ENCODE measurements around the gene CDKN2AIPNL. TPM values are rescaled to one million over a fixed set of nuclear protein-coding genes. Genes with fewer than 3 reads are reported as not detected.

The CDKN2AIPNL gene
- total and polyA plus RNA-seq, 2 of the 8 experiments (the other 6 are each of a cell fraction or from before 2014, with no cell fraction given): 40.0 to 56.3 TPM

- 81% methylated on average over 7 of the region's 7 CpGs; no CpG with 5 or more reads in 1 of the 2 experiments for WGBS, 2 experiments (ENCODE audit: extremely low coverage in 1 of 2, insufficient coverage in 1 of 2, insufficient read length in 1 of 2, insufficient replicate concordance in 2 of 2, low coverage in 1 of 2, low lambda C conversion rate in 2 of 2, missing lambda C conversion rate in 1 of 2)
Observed at GRCh38 chr5:134439210-134439654, 27.6 kb upstream of the CDKN2AIPNL start.

More at GRCh38 chr5:134439210-134439654, 27.6 kb upstream of the CDKN2AIPNL start:
- Histone ChIP-seq H2BK12ac (ENCODE audit: low read depth, low read length) (peak overlapping the region; percentile 68), H3K9me3 (ENCODE audit: insufficient read depth in 2 of 2, low read depth in 1 of 2, low read length in 1 of 2) (no peaks in the 10 kb centered on the region), H4K5ac (ENCODE audit: insufficient read length, low read depth, low read length) (no peak overlapping the region), H4K8ac (ENCODE audit: extremely low read depth, insufficient read depth, low read length) (no peak overlapping the region), H2AFZ (ENCODE audit: low read length) (no peak overlapping the region), H2BK120ac (replicated peaks; ENCODE audit: low read depth, low read length) (no peak overlapping the region), H3K4me3 (ENCODE audit: extremely low read depth in 1 of 4, insufficient read depth in 2 of 4, low read depth in 3 of 4, low read length in 4 of 4) (no peak overlapping the region), H3K14ac (ENCODE audit: insufficient read length) (no peak overlapping the region), H3K4ac (replicated peaks; ENCODE audit: insufficient read length, low read depth, low read length) (no peak overlapping the region), H4K20me1 (replicated peaks in 1 of 2; ENCODE audit: control insufficient read depth in 1 of 2, insufficient read depth in 2 of 2, low read length in 2 of 2) (peaks cover 0 to 3% of the 10 kb centered on the region in 2 experiments), H3K79me2 (ENCODE audit: control insufficient read depth in 1 of 2, insufficient read depth in 2 of 2, low read length in 2 of 2) (no peaks in the 10 kb centered on the region), H3K36me3 (ENCODE audit: control insufficient read depth in 2 of 4, insufficient read depth in 4 of 4, low read length in 3 of 4) (0 out of 8 replicates have a peak, but pooled peaks cover 0 to 3% (median 0%) of the 10 kb centered on the region in 4 experiments), H4K91ac (replicated peaks; ENCODE audit: insufficient read length, low read length) (no peak overlapping the region), H3K23me2 (ENCODE audit: low read depth, low read length) (no peaks in the 10 kb centered on the region), H2BK15ac (ENCODE audit: low read length) (no peak overlapping the region), H2BK5ac (ENCODE audit: low read depth, low read length) (peak overlapping the region; percentile 66), H3K27ac (ENCODE audit: low read depth, low read length) (no peak overlapping the region), H3K4me1 (replicated peaks in 1 of 4; ENCODE audit: control insufficient read depth in 3 of 4, insufficient read depth in 4 of 4, low read length in 3 of 4) (peaks cover 0 to 7% (median 4%) of the 10 kb centered on the region in 4 experiments; a peak in 2 of 7 replicates), H3K4me2 (ENCODE audit: insufficient read depth in 1 of 2, low read depth in 2 of 2, low read length in 2 of 2) (no peak overlapping the region), H3K23ac (ENCODE audit: insufficient read length) (no peak overlapping the region), H3K27me3 (replicated peaks in 1 of 4; ENCODE audit: control insufficient read depth in 3 of 4, extremely low read depth in 1 of 4, insufficient read depth in 3 of 4, low read length in 3 of 4) (no peaks in the 10 kb centered on the region), H3K18ac (ENCODE audit: extremely low read depth, low read length) (no peak overlapping the region), H3K9ac (replicated peaks in 1 of 4; ENCODE audit: extremely low read depth in 1 of 4, low read depth in 3 of 4, low read length in 3 of 4) (no peak overlapping the region; a peak in 1 of 7 replicates), H3K56ac (replicated peaks; ENCODE audit: insufficient read length, low read depth, low read length) (no peak overlapping the region), H3K79me1 (ENCODE audit: low read depth, low read length) (no peaks in the 10 kb centered on the region; the same call in 1 of the 2 replicates), H2BK20ac (ENCODE audit: low read length) (0 out of 2 replicates have a peak overlapping the region, but pooled peaks have one; percentile 52), H2AK5ac (ENCODE audit: low read depth, low read length) (no peak overlapping the region)
- TF ChIP-seq MAFK (IDR thresholded peaks at IDR 0.05; ENCODE audit: low read depth, low read length): no peak
- TF ChIP-seq NRF1 (IDR thresholded peaks at IDR 0.05; ENCODE audit: low read depth, low read length): no peak
- peak in 1 of 2 experiments; percentile 13; a peak in 1 of 4 replicates for TF ChIP-seq RAD21 (IDR thresholded peaks at IDR 0.05 in 1 of 2, conservative IDR thresholded peaks at IDR 0.05 in 1 of 2; ENCODE audit: low read depth in 2 of 2, low read length in 2 of 2)
- POLR2A ChIA-PET (ENCODE audit: partially characterized antibody): interaction anchor here (0.6 to 4.7 kb wide), 9 partner anchors 8 to 86 kb away, joined by 3 to 19 read pairs (median 5); partner anchors contain the start of gene JADE2
- peak in 1 of 2 experiments; percentile 76 for DNase-seq (ENCODE audit: low read depth in 1 of 2, low spot score in 2 of 2)
- CTCF ChIA-PET (ENCODE audit: partially characterized antibody): interaction anchor here (1.0 to 3.8 kb wide), 6 partner anchors 11 to 139 kb away, joined by 3 to 17 read pairs (median 4); partner anchors contain the start of gene CDKN2AIPNL
- no peak for FAIRE-seq
